RWPE2 (cell line): ENCODE data around the gene KCNH1.

ENCODE experiments used
- ATAC-seq: fragments of 200-7000 bp; cut with Tn5 transposase; 3 replicates; pipeline ENCODE4 v1.9.1; 2021; ENCODE audit warnings: low read depth
- DNase-seq: peaks from one replicate; pipeline ENCODE4 v3.0.0-alpha.2; 2020; ENCODE audit warnings: low spot score
- H3K27ac ChIP-seq: fragments of 450-650 bp; 2 replicates; pipeline ENCODE4 v1.5.1; 2017; ENCODE audit warnings: mild to moderate bottlenecking; ENCODE audit not compliant: poor library complexity, severe bottlenecking
- H3K27me3 ChIP-seq: fragments of 250-450 bp; sonication (Bioruptor Pico); 2 replicates; pipeline ENCODE4 v1.5.1; 2021; ENCODE audit warnings: mild to moderate bottlenecking, moderate library complexity; ENCODE audit not compliant: insufficient read depth, poor library complexity, severe bottlenecking
- H3K36me3 ChIP-seq: fragments of 250-450 bp; sonication (Bioruptor Pico); 2 replicates; pipeline ENCODE4 v1.5.1; 2020; ENCODE audit warnings: low read depth, mild to moderate bottlenecking, moderate library complexity
- H3K4me1 ChIP-seq: fragments of 250-450 bp; sonication (Bioruptor Pico); 2 replicates; pipeline ENCODE4 v1.5.1; 2021; ENCODE audit warnings: mild to moderate bottlenecking, moderate library complexity; ENCODE audit not compliant: insufficient read depth, poor library complexity, severe bottlenecking
- H3K4me3 ChIP-seq: fragments of 250-450 bp; sonication (Bioruptor Pico); 2 replicates; pipeline ENCODE4 v1.5.1; 2021; ENCODE audit warnings: mild to moderate bottlenecking, moderate library complexity; ENCODE audit not compliant: severe bottlenecking
- H3K9me3 ChIP-seq: fragments of 250-450 bp; sonication (Bioruptor Pico); 2 replicates; pipeline ENCODE4 v1.5.1; 2021; ENCODE audit warnings: mild to moderate bottlenecking, moderate library complexity; ENCODE audit not compliant: severe bottlenecking
- TF ChIP-seq, protein P1 (sequence below): fragments of 450-650 bp; IDR thresholded peaks from one replicate; pipeline ENCODE4 v1.5.1; 2017; ENCODE audit warnings: mild to moderate bottlenecking, moderate library complexity; ENCODE audit not compliant: poor library complexity, severe bottlenecking

Gene KCNH1

DNA sequence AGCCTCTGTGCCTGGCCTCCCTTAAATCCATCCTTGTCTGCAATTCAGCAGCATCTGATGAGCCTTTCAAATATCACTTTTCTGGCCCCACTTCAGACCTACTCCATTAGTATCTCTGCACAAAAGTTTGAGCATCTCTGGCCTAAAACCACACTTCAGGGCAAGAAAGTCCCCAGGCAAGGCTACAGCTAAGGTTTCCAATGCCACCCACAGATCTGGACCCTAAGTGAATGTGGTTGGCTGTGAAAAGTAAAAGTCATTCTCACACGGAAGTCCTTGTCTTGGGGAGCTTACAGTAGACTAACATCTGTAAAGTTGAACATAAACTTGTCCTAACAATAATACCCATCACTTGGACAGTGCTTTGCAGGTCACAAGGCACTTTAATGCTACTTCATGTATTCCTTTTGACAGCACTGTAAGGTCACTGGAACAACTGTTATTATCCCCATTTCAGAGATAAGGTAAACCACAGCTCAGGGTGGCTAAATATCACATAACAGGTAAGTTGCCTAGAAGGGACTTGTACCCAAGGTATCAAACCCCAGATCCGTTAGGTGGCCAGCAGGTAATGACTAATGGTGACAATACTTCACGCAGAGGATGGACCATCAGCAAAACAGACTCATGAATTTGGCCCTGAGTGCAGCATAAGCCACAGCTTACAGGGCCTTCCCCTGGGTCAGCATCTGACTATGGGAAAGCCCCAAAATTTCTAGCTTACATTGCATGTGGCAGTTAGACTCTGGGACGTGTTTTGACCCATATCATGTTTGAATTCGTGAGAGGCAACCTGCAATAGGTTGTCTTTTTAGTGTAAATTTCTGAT is 449.3 kb downstream of the KCNH1 start:
- H3K36me3 ChIP-seq, result no peaks in the 10 kb centered on the region
- H3K27me3 ChIP-seq, result no peaks in the 10 kb centered on the region
- no peaks in the 10 kb centered on the region for H3K4me1 ChIP-seq
- ATAC-seq (no peak), DNase-seq (no peak)
- H3K4me3 ChIP-seq, result no peak overlapping the region
- H3K9me3 ChIP-seq, result no peaks in the 10 kb centered on the region
- no peak overlapping the region for H3K27ac ChIP-seq
- TF ChIP-seq, protein P1, sequence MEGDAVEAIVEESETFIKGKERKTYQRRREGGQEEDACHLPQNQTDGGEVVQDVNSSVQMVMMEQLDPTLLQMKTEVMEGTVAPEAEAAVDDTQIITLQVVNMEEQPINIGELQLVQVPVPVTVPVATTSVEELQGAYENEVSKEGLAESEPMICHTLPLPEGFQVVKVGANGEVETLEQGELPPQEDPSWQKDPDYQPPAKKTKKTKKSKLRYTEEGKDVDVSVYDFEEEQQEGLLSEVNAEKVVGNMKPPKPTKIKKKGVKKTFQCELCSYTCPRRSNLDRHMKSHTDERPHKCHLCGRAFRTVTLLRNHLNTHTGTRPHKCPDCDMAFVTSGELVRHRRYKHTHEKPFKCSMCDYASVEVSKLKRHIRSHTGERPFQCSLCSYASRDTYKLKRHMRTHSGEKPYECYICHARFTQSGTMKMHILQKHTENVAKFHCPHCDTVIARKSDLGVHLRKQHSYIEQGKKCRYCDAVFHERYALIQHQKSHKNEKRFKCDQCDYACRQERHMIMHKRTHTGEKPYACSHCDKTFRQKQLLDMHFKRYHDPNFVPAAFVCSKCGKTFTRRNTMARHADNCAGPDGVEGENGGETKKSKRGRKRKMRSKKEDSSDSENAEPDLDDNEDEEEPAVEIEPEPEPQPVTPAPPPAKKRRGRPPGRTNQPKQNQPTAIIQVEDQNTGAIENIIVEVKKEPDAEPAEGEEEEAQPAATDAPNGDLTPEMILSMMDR, result no peak

DNA sequence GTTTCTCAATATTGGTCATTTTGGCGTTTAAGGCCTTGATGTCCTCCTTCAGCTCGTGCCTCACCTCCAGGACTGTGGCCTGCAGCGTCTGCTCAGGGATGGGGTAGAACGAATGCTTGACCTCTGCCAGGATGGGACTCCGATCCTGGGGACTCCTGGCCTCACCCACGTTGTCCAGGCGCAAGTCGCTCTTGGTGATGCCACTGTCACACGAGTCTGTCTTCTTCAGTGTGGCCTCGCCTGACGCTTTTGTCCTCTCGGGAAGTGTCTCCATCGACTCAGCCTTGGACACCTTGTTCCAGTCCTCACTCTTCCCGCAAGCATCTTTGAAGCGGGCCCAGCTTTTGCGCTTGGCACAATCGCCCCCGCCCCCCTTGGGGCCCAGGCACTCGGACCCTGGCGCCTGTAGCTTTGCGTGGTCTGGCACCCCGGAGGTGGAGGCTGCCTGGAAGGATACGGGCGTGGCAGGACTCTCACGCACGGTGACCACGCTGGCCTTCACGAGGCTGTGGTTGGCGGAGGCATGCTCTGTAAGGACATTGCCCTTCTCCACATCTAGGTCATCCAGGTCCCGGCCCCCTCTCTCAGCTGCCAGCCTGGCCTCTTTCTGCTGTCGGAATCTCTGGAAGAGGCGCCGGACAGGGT is 450.4 kb downstream of the KCNH1 start:
- DNase-seq (no peak), ATAC-seq (no peak)
- Histone ChIP-seq H3K27me3 (no peaks in the 10 kb centered on the region), H3K4me1 (no peaks in the 10 kb centered on the region), H3K27ac (no peak overlapping the region), H3K4me3 (no peak overlapping the region), H3K36me3 (no peaks in the 10 kb centered on the region), H3K9me3 (no peaks in the 10 kb centered on the region)
- TF ChIP-seq, protein P1, result no peak

DNA sequence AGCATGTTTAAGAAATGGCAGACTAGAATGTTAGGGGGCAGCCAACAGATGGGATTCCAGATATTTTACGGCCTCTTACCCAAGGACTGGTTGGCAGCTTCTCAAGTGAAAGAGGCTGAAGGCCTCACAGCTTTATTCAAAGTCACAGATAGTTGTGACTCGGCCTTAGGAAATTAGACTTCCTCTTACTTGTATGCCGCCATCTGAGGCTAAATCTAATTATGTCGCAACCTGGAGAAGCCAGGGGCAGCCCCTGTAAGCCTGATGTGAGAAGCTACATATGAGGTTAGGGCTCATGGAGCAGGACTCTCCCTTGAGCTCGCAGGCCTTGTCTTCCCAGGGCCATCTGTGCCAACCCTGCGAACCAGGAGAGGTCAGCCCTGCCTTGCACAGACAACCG is 452.8 kb downstream of the KCNH1 start:
- Histone ChIP-seq H3K27me3 (no peaks in the 10 kb centered on the region), H3K4me1 (no peaks in the 10 kb centered on the region), H3K27ac (no peak overlapping the region), H3K36me3 (no peaks in the 10 kb centered on the region), H3K4me3 (no peak overlapping the region), H3K9me3 (no peaks in the 10 kb centered on the region)
- no peak for DNase-seq
- TF ChIP-seq, protein P1, result no peak
- ATAC-seq, result no peak

DNA sequence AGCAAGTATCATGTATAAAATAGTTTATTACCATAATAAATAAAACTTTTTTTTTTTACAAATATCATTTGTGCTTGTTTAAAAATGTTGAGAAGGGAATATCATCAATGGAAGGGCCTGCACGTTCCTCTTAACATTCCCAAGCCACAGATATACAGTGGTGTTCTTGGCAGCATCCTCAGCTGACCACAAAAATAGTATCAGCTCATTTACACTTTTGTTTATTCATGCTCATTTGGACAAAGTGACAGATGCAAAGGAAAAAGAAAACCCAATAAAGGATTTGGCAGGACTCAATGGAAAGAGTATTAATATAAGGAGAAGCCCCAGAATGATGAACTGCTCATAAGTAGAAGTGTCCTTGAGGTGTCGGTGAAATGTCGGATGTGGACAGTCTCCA is 455.6 kb downstream of the KCNH1 start:
- Histone ChIP-seq H3K27ac (no peak overlapping the region), H3K4me1 (no peaks in the 10 kb centered on the region), H3K27me3 (no peaks in the 10 kb centered on the region), H3K9me3 (no peaks in the 10 kb centered on the region), H3K36me3 (no peaks in the 10 kb centered on the region), H3K4me3 (no peak overlapping the region)
- DNase-seq, result no peak
- TF ChIP-seq, protein P1, result no peak
- ATAC-seq, result no peak

DNA sequence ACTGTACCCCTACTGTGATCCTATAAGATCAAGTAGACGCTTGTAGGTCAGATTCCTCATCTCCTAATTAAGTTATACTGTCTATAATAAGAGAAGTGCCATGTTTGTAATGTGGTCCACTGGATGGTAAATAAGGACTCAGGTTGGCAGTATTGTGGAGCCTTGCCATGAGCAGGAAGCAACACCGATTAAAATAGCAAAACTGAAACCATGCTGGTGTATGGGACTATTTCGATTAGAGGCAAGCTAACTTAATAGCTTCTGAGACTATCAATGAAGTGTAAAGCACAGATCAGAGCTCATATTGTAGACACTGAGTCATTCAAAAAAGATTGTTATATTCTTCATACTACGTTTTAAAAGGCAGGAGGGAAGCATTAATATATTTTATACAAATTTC is 456.4 kb downstream of the KCNH1 start:
- Histone ChIP-seq H3K27ac (no peak overlapping the region), H3K9me3 (no peaks in the 10 kb centered on the region), H3K36me3 (no peaks in the 10 kb centered on the region), H3K4me1 (no peaks in the 10 kb centered on the region), H3K27me3 (no peaks in the 10 kb centered on the region), H3K4me3 (no peak overlapping the region)
- ATAC-seq (no peak), DNase-seq (no peak)
- TF ChIP-seq, protein P1, result no peak
